ENCODE measurements around the gene SPATC1L. TPM values are rescaled to one million over a fixed set of nuclear protein-coding genes. Genes with fewer than 3 reads are reported as not detected.

SPATC1L gene
- total RNA-seq, 2 donors from 2014 or later, result 10.0 to 11.0 TPM

DNA sequence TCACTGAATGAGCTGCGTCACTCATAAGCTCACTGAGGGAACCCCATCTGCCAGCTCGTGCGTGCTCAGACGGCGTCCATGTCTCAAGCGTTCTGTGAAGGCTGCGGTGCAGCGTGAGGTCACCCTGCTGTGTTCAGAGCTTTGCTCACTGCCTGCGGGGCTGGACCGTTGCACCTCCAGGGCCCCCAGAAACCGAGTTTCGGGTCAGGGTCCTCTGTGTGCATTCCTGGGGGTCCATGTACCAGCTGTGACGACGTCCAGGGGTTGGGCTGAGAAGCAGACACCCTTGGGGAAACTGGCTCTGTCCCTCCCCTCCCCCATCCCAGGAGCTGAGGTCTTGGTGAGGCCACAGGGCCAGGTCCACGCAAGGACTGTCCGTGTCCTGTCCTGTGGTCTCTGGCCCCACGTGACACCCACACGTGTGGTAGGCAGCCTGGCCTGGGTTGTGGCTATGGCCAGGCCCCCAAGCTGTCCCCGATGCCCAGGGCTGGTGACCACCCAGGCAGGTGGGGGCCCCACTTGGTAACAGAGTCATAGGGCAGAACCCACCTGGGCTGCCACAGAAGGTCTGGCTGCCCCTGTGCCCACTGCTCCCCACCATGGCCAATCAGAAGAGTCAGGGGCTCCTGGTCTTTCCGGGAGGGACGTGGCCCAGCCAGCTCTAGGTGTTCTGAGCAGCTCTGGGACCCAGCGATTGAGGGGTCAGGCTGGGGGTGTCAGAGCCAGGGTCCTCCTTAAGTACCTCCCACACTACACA is 53.2 kb downstream of the SPATC1L start:
- DNase-seq (peak; percentile 40), ATAC-seq (peak in 1 of 2 donors; percentile 2)
- intact Hi-C loops (cut with DNase I), result no loop called here

GRCh38 chr21:46129846-46130651 is 54.2 kb downstream of the SPATC1L start:
- ATAC-seq (no peak), DNase-seq (peak; percentile 20)
- intact Hi-C loops (cut with DNase I), result no loop called here

GRCh38 chr21:46128933-46129571 is 55.2 kb downstream of the SPATC1L start:
- DNase-seq, result peak; percentile 25
- ATAC-seq, result peak in 1 of 2 donors; percentile 10
- intact Hi-C loops (cut with DNase I), result no loop called here

DNA sequence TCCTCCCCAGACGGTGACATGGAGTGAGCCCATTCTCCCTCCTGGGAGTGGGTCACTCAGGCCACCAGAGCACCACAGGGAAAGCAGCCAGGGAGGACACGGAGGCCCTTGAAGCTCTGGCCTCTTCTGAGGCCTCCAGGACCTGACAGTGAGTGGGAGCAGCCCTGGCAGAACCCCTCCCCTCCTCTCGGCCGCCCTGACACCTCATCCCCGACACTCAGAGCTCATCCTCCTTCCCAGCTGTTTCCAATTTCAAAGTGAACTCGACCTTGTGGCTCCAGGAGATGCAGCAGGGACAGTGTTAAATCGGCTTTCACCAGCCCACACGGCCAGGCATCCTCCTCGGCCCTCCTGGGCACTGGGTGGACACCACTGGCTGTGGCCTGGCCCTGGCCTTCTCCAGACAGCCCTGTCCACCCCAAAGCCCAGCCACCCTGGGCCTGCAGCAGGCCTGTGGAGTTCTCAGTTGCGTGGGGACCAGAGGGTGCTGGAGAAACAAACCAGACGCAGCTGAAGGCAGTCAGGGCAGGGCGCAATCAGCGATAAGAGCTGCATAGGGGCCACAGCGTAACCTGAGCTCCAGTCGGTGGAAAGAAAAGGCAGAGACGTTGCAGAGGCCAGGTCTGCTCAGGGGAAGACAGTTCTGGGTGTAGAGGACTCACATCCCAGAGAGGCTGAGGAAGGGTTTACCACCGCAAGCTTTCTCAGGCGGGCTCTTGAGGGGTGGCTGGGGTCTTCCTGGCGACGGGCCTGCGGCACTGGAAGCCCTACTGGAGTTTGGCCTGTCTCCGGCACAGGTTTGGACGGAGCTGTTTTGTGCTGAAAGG is 55.9 kb downstream of the SPATC1L start:
- intact Hi-C loops (cut with DNase I), result no loop called here
- DNase-seq (peak; percentile 60), ATAC-seq (peak; percentile 29 to 70)

DNA sequence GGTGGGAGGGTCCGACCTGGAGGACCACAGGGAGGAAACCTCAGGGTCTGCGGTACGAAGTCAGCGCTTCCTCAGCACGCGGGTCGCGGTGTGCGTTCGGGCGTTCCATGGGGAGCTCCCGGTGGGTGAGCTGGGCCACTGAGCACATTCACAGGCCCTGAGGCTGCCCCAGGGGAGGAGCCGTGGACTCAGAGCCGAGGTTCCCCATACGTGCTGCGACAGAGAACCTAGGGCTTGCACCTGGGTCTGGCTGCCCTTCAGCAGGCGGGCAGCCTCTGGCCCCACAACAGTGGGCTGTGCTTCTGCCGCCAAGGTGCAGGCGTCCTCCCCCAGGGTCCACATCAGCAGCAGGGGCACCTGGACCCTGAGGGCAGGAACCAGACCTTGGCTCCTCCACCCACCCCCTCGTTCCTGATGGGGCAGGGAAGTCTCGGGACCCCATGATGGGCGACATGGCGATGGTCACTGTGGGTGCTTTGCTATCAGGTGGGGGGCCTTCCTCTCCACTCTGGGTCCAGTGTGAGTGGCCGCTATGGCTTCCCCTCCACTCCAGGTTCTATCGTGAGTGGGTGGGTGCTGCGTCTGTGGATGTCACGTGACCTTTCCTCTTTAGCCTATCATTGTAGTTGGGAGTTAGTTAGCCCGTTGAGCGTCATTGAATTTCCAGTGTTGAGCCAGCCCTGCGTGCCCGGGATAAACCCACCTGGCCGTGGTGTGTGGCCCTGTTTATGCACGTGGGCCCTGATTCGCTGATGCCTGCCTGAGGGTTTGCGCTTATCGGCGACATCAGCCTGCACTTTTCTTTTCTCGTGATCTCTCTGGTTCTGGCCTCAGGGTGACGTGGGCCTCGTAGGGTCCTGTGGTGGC is 56.8 kb downstream of the SPATC1L start:
- DNase-seq, result peak; percentile 22
- ATAC-seq, result no peak
- intact Hi-C loops (cut with DNase I), result no loop called here

GRCh38 chr21:46126309-46127238 is 57.7 kb downstream of the SPATC1L start:
- ATAC-seq, result no peak
- DNase-seq, result peak; percentile 26
- intact Hi-C loops (cut with DNase I), result no loop called here

DNA sequence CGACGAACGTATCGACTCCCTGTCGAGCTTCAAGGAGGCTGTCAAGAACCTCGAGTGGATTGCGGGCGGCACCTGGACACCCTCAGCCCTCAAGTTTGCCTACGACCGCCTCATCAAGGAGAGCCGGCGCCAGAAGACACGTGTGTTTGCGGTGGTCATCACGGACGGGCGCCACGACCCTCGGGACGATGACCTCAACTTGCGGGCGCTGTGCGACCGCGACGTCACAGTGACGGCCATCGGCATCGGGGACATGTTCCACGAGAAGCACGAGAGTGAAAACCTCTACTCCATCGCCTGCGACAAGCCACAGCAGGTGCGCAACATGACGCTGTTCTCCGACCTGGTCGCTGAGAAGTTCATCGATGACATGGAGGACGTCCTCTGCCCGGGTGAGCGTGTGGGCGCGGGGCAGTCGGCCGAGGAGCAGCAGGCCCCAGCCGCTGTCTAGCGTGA is 58.4 kb downstream of the SPATC1L start:
- intact Hi-C loops (cut with DNase I), result no loop called here
- ATAC-seq, result no peak
- no peak for DNase-seq

DNA sequence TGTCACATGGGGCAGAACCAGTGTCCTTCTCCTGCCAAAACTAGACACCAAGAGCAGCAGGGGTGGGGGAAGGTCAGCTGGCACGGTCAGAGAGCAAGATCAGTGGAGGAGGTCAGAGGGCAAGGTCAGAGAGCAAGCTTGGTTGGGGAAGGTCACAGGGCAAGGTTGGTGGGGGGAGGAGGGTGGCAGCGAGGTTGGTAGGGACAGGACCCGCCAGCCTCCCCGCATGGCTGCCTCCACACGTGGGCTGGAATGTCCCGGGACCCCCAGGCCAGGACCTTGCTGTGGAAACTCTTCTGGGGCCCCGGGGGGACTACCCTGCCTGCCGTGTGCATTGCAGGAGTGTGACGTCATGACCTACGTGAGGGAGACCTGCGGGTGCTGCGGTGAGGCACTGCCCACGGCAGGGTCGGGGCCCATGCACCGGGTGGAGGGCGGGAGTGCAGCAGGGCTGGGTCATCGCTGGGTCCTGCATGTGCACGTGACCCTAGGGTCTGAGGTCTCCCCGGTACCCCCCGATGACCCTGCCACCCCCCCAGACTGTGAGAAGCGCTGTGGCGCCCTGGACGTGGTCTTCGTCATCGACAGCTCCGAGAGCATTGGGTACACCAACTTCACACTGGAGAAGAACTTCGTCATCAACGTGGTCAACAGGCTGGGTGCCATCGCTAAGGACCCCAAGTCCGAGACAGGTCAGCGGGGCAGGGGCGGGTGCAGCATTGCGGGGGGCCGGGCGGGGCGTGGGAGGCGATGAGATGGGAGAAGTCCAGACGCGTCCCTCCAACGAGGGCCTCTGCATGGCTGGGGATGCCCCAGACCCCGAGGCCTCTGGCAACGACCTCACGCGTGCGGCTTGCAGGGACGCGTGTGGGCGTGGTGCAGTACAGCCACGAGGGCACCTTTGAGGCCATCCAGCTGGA is 59.1 kb downstream of the SPATC1L start:
- no peak for ATAC-seq
- intact Hi-C loops (cut with DNase I), result no loop called here
- DNase-seq, result peak; percentile 26

DNA sequence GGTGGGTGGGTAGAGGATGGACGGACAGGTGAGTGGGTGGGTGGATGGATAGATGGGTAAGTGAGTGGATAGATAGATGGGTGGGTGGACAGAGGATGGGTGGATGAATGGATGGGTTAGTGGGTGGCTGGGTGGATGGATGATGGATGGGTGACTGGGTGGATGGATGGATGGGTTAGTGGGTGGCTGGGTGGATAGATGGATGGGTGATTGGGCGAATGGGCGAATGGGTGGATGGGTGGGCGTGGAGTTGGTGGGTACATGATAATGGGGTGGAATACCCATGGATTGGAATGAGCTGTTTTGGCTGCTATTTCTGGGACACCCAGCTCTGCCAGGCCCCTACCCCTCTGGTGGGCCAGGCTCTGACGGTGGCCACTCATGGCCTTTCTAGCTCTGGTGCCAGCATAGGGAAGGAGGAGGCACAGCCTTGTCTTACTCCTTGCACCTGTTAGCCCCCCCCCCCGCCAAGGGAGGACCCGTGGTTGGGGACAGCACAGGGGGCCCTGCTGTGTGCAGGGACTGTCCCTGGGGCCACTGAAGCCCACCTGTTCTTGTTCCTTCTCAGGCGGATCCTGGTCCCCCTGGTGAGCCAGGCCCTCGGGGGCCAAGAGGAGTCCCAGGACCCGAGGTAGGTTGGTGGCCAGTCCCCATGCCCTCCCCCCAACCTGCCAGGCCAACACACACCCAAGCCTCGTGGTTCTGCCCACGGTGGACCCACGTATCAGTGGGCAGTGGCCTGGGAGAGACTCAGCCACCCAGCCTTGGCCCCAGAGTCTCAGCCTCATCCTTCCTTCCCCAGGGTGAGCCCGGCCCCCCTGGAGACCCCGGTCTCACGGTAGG is 60.0 kb downstream of the SPATC1L start:
- DNase-seq, result peak; percentile 13
- no peak for ATAC-seq
- intact Hi-C loops (cut with DNase I), result no loop called here

DNA sequence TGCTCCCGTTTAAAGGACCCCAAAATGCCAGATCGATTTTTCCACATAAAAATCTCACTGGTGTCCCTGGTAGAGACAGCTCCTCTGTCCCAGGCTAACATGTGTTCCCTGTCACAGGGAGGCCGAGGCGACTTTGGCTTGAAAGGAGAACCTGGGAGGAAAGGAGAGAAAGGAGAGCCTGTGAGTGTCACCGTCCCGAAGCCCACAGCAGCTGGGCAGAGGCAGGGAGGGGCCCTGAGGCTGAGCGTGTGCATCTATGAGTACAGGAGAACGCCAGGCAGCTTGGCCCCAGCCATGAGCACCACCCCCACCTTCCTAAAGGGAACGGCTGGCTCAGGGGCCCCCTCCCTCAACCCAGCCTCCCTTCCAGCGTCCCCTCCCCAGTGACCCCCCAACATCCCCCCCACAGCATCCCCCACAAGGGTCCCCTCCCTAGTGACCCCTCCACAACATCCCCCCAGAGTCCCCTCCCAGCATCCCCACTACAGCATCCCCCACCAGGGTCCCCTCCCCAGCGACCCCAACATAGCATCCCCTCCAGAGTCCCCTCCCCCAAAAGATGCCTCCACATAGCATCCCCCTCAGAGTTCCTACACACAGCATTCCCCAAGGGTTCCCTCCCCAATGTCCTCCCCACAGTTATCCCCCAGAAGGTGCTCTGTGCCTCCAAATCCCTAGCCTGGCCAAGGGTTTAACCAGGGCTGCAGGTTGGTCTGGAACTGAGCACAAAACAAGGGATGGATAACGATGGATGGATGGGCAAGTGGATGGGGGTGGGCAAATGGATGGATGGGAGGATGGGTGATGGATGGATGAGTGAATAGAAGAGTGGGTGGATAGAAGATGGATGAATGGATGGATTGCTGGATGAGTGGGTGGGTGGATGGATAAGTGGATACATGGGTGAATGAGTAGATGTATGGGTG is 61.2 kb downstream of the SPATC1L start:
- intact Hi-C loops (cut with DNase I), result no loop called here
- DNase-seq (peak; percentile 17), ATAC-seq (no peak)

- DNase-seq, result peak; percentile 15
- intact Hi-C loops (cut with DNase I), result no loop called here
- no peak for ATAC-seq
Observed at GRCh38 chr21:46122237-46122671, 62.0 kb downstream of the SPATC1L start.

GRCh38 chr21:46121286-46122221 is 62.7 kb downstream of the SPATC1L start:
- ATAC-seq (no peak), DNase-seq (peak; percentile 20)
- intact Hi-C loops (cut with DNase I), result no loop called here
